ENCODE results near the gene NHS.

GRCh38 chrX:17590892-17591740 lies 216.1 kb downstream of the NHS start:
- TF ChIP-seq CTCF (optimal IDR thresholded peaks at IDR 0.05 in 1 of 3, IDR thresholded peaks at IDR 0.05 in 1 of 3, conservative IDR thresholded peaks at IDR 0.05 in 1 of 3; ENCODE audit: extremely low read depth in 1 of 3, insufficient read depth in 2 of 3, low read length in 3 of 3) (peak; percentile 87 to 90 (median 87)), EZH2 (IDR thresholded peaks at IDR 0.05; ENCODE audit: low read length) (no peak)
